GM19467 (cell line): ENCODE measurements around the gene YIF1A.
"Not testable (repeated sequence)": the region's sequence is repeated elsewhere in the genome, so short reads cannot be mapped to it uniquely, and the experiment has no call there.

ENCODE experiments used
- ATAC-seq: cut with Tn5 transposase; IDR thresholded peaks from one replicate; pipeline ENCODE4 v1.9.1; 2021; ENCODE audit warnings: mild to moderate bottlenecking, moderate library complexity; ENCODE audit not compliant: unreplicated experiment

The YIF1A gene

GRCh38 chr11:66326261-66327111, 37.5 kb upstream of the YIF1A start:
- no peak for ATAC-seq

GRCh38 chr11:66325263-66325671, 36.3 kb upstream of the YIF1A start:
- no peak for ATAC-seq

GRCh38 chr11:66324664-66325063, 35.7 kb upstream of the YIF1A start:
- no peak for ATAC-seq

- no peak for ATAC-seq
These were observed 34.7 kb upstream of the YIF1A start for GRCh38 chr11:66323684-66324083.

- no peak for ATAC-seq
These were observed 33.9 kb upstream of the YIF1A start for GRCh38 chr11:66322732-66323427.

- ATAC-seq, result no peak
These were observed 32.7 kb upstream of the YIF1A start for GRCh38 chr11:66321606-66322005.

GRCh38 chr11:66320748-66321147, 31.8 kb upstream of the YIF1A start:
- ATAC-seq, result not testable (repeated sequence)

GRCh38 chr11:66320289-66320688, 31.3 kb upstream of the YIF1A start:
- ATAC-seq, result not testable (repeated sequence)

- no peak for ATAC-seq
These were observed 29.6 kb upstream of the YIF1A start for GRCh38 chr11:66318600-66318970.

- ATAC-seq, result no peak
These were observed 29.0 kb upstream of the YIF1A start for GRCh38 chr11:66317723-66318599.

GRCh38 chr11:66317322-66317722, 28.4 kb upstream of the YIF1A start:
- ATAC-seq, result no peak

GRCh38 chr11:66316849-66317251, 27.9 kb upstream of the YIF1A start, which contains the start of gene CD248:
CD248 (minus strand) TSS chr11:66317044; CDS start chr11:66317027, 17 bp downstream.
- ATAC-seq, result no peak

- ATAC-seq, result no peak
These were observed 27.2 kb upstream of the YIF1A start for GRCh38 chr11:66315921-66316811.

GRCh38 chr11:66315498-66315885, 26.5 kb upstream of the YIF1A start:
- ATAC-seq, result no peak

- ATAC-seq, result no peak
These were observed 25.9 kb upstream of the YIF1A start for GRCh38 chr11:66314561-66315497.

GRCh38 chr11:66314186-66314501, 25.2 kb upstream of the YIF1A start:
- no peak for ATAC-seq

- no peak for ATAC-seq
These were observed 24.6 kb upstream of the YIF1A start for GRCh38 chr11:66313321-66314185.

GRCh38 chr11:66312549-66313320, 23.8 kb upstream of the YIF1A start:
- ATAC-seq, result peak; percentile 42
